ENCODE data around the gene PCNA.

DNA sequence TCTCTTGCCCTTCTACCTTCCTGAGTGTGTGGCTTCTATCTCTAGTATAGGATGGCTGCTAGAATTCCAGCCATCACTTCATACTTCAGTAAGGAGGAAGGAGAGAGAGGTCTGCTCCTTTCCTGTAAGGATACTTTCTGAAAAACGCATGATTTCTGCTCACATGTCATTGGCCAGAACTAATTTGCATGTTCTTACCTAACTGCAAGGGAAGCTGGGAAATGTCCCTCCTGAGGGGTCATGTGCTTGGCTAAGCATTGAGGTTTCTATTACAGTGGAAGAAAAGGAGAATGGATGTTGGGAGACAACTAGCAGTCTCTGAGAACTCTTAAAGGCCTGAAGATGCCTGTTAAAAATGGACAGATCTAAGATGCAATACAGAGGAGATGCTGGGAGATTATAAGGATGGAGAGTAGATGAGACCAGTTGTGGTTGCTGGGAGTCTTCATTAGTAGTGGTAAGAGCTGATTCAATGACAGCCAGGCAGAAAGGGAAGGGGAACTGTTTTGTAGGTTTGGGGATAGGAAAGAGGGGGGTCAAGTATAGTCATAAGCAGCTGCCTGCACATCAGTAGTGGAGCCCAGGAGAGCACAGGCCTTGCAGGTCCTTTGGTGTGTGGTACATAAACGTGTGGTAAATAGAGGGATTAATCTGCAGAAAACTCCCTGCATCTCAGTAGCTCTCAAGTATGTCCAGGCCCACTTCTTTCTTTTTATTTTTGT is 27.3 kb upstream of the PCNA start:
- TF ChIP-seq, protein P1, sequence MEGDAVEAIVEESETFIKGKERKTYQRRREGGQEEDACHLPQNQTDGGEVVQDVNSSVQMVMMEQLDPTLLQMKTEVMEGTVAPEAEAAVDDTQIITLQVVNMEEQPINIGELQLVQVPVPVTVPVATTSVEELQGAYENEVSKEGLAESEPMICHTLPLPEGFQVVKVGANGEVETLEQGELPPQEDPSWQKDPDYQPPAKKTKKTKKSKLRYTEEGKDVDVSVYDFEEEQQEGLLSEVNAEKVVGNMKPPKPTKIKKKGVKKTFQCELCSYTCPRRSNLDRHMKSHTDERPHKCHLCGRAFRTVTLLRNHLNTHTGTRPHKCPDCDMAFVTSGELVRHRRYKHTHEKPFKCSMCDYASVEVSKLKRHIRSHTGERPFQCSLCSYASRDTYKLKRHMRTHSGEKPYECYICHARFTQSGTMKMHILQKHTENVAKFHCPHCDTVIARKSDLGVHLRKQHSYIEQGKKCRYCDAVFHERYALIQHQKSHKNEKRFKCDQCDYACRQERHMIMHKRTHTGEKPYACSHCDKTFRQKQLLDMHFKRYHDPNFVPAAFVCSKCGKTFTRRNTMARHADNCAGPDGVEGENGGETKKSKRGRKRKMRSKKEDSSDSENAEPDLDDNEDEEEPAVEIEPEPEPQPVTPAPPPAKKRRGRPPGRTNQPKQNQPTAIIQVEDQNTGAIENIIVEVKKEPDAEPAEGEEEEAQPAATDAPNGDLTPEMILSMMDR (IDR thresholded peaks at IDR 0.05) = no peak
- no peak for TF ChIP-seq EZH2 (IDR thresholded peaks at IDR 0.05; ENCODE audit: borderline replicate concordance, insufficient read depth, low read depth, low read length, poor library complexity, severe bottlenecking)

Measured in B cell (primary cell).